Smooth muscle cell (in vitro differentiated cells): ENCODE results near the gene COLEC12. TPM values are rescaled to one million over a fixed set of nuclear protein-coding genes. Genes with fewer than 3 reads are reported as not detected.

Experiments used
- DNase-seq: peaks from one replicate; lab custom pipeline; 2025; ENCODE audit not compliant: unreplicated experiment; lab: John Stamatoyannopoulos, UW
- H2AFZ ChIP-seq: fragments of 200-600 bp; sonication (generic); 2 replicates; pipeline ENCODE4 v1.6.0; 2016; ENCODE audit warnings: antibody characterized with exemption, low read depth, mild to moderate bottlenecking
- H3F3A ChIP-seq: fragments of 200-600 bp; sonication (generic); 2 replicates; pipeline ENCODE4 v1.6.0; 2017; ENCODE audit warnings: antibody characterized with exemption, low read depth
- H3K27ac ChIP-seq: fragments of 200-600 bp; sonication (generic); 2 replicates; pipeline ENCODE4 v1.5.1; 2016; ENCODE audit warnings: low read depth, mild to moderate bottlenecking
- H3K27me3 ChIP-seq: fragments of 200-600 bp; sonication (generic); 2 replicates; pipeline ENCODE4 v1.6.1; 2016; ENCODE audit warnings: low read depth, mild to moderate bottlenecking
- H3K36me3 ChIP-seq: fragments of 200-600 bp; sonication (generic); 2 replicates; pipeline ENCODE4 v1.5.1; 2016; ENCODE audit warnings: low read depth
- H3K4me1 ChIP-seq: fragments of 200-600 bp; sonication (generic); 2 replicates; pipeline ENCODE4 v1.5.1; 2016; ENCODE audit warnings: low read depth
- H3K4me2 ChIP-seq: fragments of 200-600 bp; sonication (generic); 2 replicates; pipeline ENCODE4 v1.6.0; 2016; ENCODE audit warnings: mild to moderate bottlenecking
- H3K4me3 ChIP-seq: fragments of 200-600 bp; sonication (generic); 2 replicates; pipeline ENCODE4 v1.5.1; 2016; ENCODE audit warnings: mild to moderate bottlenecking
- H3K79me2 ChIP-seq: fragments of 200-600 bp; sonication (generic); 2 replicates; pipeline ENCODE4 v1.6.0; 2016; ENCODE audit warnings: low read depth, mild to moderate bottlenecking
- H3K9ac ChIP-seq: fragments of 200-600 bp; sonication (generic); 2 replicates; pipeline ENCODE4 v1.6.0; 2016; ENCODE audit warnings: low read depth
- H3K9me3 ChIP-seq: fragments of 200-600 bp; sonication (generic); replicated peaks from 2 replicates; pipeline ENCODE4 v1.5.1; 2016; ENCODE audit warnings: low read depth
- H4K20me1 ChIP-seq: fragments of 200-600 bp; sonication (generic); 2 replicates; pipeline ENCODE4 v1.6.0; 2016; ENCODE audit warnings: low read depth
- WGBS: methylation state at CpG from one replicate; pipeline ENCODE4 v1.1.7; 2016; ENCODE audit warnings: low lambda C conversion rate; 5-methylcytosine and 5-hydroxymethylcytosine counted together
- polyA plus RNA-seq: library from polyadenylated mRNA; unstranded; fragments of >200 nt; fragmentation: Nextera tagmentation; extraction: Ambion mirVana; gene quantifications from 2 replicates; pipeline ENCODE4 v1.2.1, GENCODE V29; 2016
- total RNA-seq: library from RNA; depleted of rRNA; stranded (reverse); fragments of >200 nt; gene quantifications from 2 replicates; pipeline ENCODE4 v1.2.3, GENCODE V29; 2014
- TF ChIP-seq, protein P1 (sequence below): fragments of 200-600 bp; sonication (generic); IDR thresholded peaks from 2 replicates; pipeline ENCODE4 v1.5.1; 2017; ENCODE audit warnings: borderline replicate concordance, mild to moderate bottlenecking, antibody characterized with exemption; ENCODE audit not compliant: insufficient read depth, poor library complexity, severe bottlenecking

Gene COLEC12
- total and polyA plus RNA-seq, 2 experiments from 2014 or later = 10.8 to 13.7 TPM

DNA sequence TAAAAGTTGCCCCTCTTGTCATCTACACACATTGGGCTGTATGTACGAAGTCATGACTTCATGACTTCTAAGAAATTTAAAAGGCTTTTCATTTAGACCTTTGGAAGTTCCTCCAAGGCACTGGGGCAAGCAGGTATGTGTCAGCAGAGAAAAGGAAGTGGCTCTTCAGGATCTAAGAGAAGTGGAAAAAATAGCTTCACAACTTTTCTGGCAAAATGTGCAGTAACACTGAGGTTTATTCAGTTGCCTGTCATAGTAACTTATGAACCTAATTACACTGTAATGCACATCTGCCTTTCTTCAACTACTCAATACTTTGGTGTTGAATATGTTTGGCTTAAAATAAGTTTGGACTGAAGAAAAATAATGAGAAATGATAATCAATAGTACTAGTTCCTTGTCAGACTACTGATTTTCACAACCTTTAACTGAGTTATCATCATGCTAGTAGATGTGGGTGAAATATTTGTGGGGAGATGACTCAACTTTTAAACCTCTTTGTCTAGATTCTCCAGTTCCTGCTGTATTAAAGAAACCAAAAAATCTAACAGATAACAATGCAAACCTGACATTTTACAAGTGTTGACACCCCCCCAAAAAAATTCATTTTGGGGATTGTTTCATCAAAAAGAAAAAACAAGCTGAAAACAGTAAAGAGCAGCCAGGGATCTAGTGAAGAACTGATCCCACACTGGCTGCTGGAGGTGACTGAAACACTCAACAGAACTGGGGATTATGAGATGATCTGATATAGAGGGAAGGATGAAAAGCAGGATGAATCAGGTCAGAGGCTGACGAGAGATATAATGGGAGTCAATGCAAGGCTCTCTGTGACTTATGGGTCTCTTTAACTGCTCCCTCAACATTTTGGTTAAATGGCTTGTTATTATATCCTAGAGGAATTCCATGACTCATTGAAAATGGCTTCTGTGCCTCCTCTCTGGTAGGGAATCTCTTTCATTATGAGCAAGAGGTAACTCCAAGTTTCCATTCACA is 84.6 kb downstream of the COLEC12 start:
- no peak overlapping the region for H3K4me3 ChIP-seq
- TF ChIP-seq, protein P1, sequence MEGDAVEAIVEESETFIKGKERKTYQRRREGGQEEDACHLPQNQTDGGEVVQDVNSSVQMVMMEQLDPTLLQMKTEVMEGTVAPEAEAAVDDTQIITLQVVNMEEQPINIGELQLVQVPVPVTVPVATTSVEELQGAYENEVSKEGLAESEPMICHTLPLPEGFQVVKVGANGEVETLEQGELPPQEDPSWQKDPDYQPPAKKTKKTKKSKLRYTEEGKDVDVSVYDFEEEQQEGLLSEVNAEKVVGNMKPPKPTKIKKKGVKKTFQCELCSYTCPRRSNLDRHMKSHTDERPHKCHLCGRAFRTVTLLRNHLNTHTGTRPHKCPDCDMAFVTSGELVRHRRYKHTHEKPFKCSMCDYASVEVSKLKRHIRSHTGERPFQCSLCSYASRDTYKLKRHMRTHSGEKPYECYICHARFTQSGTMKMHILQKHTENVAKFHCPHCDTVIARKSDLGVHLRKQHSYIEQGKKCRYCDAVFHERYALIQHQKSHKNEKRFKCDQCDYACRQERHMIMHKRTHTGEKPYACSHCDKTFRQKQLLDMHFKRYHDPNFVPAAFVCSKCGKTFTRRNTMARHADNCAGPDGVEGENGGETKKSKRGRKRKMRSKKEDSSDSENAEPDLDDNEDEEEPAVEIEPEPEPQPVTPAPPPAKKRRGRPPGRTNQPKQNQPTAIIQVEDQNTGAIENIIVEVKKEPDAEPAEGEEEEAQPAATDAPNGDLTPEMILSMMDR = no peak
- H3K9ac ChIP-seq = peak overlapping the region; percentile 82
- no peak overlapping the region for H2AFZ ChIP-seq
- no peaks in the 10 kb centered on the region for H3K27me3 ChIP-seq
- WGBS = 34% methylated on average over 2 of the region's 2 CpGs
- peak overlapping the region; percentile 97 for H3K27ac ChIP-seq
- no peaks in the 10 kb centered on the region for H3F3A ChIP-seq
- peaks cover 9% of the 10 kb centered on the region for H3K4me1 ChIP-seq
- no peaks in the 10 kb centered on the region for H3K36me3 ChIP-seq
- no peaks in the 10 kb centered on the region for H4K20me1 ChIP-seq
- H3K9me3 ChIP-seq = no peaks in the 10 kb centered on the region
- H3K79me2 ChIP-seq = no peaks in the 10 kb centered on the region
- H3K4me2 ChIP-seq = peak overlapping the region; percentile 79
- no peak for DNase-seq

DNA sequence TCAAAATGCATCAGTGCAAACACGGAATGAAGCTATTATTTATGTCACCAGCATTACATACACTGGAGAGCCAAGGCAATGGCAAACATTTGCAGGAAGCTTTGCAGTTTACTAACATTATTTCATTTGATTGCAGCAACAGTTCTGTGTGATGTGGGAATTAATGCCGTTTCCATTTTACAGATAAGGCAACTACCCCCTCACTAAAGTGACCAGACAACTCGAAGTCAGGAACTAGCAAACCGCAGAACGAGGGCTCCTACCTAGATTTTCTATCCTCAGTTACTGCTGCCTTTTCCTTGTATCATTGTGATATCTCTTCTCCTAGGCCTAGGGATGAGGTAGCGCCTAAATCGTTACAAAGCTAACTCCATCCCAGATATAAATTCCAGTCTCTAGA is 85.5 kb downstream of the COLEC12 start:
- WGBS = 68% methylated on average over 7 of the region's 7 CpGs
- TF ChIP-seq, protein P1 = no peak
- Histone ChIP-seq H3K9me3 (no peaks in the 10 kb centered on the region), H2AFZ (no peak overlapping the region), H3F3A (no peaks in the 10 kb centered on the region), H3K4me3 (no peak overlapping the region), H4K20me1 (no peaks in the 10 kb centered on the region), H3K27ac (peak overlapping the region; percentile 97), H3K4me1 (peaks cover 7% of the 10 kb centered on the region), H3K4me2 (peak overlapping the region; percentile 79), H3K79me2 (no peaks in the 10 kb centered on the region), H3K36me3 (no peaks in the 10 kb centered on the region), H3K9ac (no peak overlapping the region), H3K27me3 (no peaks in the 10 kb centered on the region)
- DNase-seq = no peak

DNA sequence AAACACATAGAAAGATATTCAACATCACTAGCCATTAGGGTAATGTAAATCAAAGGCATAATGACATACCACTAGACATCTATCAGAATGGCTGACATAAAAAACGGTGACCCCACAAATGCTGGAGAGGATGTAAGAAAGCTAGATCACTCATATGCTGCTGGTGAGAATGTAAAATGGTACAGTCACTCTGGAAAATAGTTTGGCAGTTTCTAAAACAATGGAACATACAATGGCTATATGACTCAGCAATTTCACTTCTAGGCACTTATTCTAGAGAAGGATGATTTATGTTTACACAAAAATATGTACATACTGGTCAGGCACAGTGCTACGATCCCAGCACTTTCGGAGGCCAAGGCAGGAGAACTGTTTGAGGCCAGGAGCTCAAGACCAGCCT is 87.3 kb downstream of the COLEC12 start:
- H3K9ac ChIP-seq = no peak overlapping the region

More for the DNA sequence above, 87.3 kb downstream of the COLEC12 start:
- Histone ChIP-seq H3F3A (no peaks in the 10 kb centered on the region), H3K36me3 (no peaks in the 10 kb centered on the region), H4K20me1 (no peaks in the 10 kb centered on the region), H3K4me3 (no peak overlapping the region), H3K9me3 (no peaks in the 10 kb centered on the region), H2AFZ (no peak overlapping the region), H3K79me2 (no peaks in the 10 kb centered on the region), H3K4me2 (no peak overlapping the region), H3K4me1 (peaks cover 7% of the 10 kb centered on the region), H3K27ac (no peak overlapping the region), H3K27me3 (no peaks in the 10 kb centered on the region)
- TF ChIP-seq, protein P1 = no peak
- 88% methylated on average over 3 of the region's 3 CpGs for WGBS
- no peak for DNase-seq
